ENCODE results near the gene DSTYK.
A peak's percentile ranks its signal among the peaks of the same experiment; 100 is the strongest.

The DSTYK gene

DNA sequence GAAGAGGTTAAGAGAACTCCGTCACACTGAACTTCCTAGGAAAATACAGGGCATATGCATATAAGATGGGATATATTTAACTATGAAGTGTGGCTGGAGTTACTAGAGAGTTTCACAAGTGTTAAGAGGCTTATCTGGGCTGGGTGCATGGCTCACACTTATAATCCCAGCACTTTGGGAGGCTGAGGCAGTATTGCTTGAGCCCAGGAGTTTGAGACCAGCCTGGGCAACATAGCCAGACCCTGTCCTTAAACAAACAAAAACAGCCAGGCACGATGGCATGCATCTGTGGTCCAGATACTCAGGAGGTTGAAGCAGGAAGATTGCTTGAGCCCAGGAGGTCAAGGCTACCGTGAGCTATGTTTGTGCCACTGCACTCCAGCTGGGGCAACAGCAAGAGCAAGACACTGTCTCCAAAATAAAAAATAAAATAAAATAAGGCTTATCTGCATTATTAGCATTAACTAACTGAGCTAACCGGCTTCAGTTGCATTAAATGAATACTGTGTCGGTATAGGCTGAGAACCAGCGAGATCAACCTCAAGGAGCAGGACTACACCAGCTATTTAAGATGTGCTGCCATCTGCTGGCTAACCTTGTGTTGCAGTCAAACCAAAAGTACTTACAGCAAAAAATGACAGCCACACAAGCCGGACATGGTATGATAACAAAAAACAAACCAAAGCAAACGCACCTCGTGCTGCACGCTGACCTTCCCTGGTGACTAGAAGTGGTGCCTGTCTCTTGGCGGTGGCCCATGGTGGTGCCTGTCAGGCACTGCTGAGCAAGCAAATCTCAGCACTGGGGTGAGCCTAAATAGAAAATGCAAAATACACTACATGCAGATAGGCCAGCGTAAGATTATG lies 70.0 kb downstream of the DSTYK start:
- Histone ChIP-seq H4K20me1 (ENCODE audit: insufficient read depth, low read length, poor library complexity, severe bottlenecking) (no peaks in the 10 kb centered on the region), H2AFZ (ENCODE audit: low read length) (no peak overlapping the region), H3K9me3 (ENCODE audit: insufficient read depth, low read depth, low read length) (no peaks in the 10 kb centered on the region), H3K9ac (ENCODE audit: low read depth, low read length, poor library complexity, severe bottlenecking) (no peak overlapping the region), H3K4me1 (ENCODE audit: insufficient read depth, low read length, poor library complexity, severe bottlenecking) (no peaks in the 10 kb centered on the region), H3K79me2 (ENCODE audit: insufficient read depth, low read length) (no peaks in the 10 kb centered on the region), H3K36me3 (ENCODE audit: insufficient read depth, low read length) (no peaks in the 10 kb centered on the region), H3K9me2 (replicated peaks; ENCODE audit: low read depth, low read length) (no peaks in the 10 kb centered on the region), H3K4me3 (ENCODE audit: low read length, poor library complexity, severe bottlenecking) (no peak overlapping the region), H3F3A (ENCODE audit: low read depth) (no peaks in the 10 kb centered on the region), H3K27me3 (ENCODE audit: insufficient read depth, low read length, poor library complexity, severe bottlenecking) (no peaks in the 10 kb centered on the region), H3K4me2 (ENCODE audit: low read depth, low read length, poor library complexity, severe bottlenecking) (no peak overlapping the region)
- no peak for TF ChIP-seq EZH2phosphoT487 (IDR thresholded peaks at IDR 0.05; ENCODE audit: borderline replicate concordance)
- TF ChIP-seq, protein P1, sequence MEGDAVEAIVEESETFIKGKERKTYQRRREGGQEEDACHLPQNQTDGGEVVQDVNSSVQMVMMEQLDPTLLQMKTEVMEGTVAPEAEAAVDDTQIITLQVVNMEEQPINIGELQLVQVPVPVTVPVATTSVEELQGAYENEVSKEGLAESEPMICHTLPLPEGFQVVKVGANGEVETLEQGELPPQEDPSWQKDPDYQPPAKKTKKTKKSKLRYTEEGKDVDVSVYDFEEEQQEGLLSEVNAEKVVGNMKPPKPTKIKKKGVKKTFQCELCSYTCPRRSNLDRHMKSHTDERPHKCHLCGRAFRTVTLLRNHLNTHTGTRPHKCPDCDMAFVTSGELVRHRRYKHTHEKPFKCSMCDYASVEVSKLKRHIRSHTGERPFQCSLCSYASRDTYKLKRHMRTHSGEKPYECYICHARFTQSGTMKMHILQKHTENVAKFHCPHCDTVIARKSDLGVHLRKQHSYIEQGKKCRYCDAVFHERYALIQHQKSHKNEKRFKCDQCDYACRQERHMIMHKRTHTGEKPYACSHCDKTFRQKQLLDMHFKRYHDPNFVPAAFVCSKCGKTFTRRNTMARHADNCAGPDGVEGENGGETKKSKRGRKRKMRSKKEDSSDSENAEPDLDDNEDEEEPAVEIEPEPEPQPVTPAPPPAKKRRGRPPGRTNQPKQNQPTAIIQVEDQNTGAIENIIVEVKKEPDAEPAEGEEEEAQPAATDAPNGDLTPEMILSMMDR (conservative IDR thresholded peaks at IDR 0.05; ENCODE audit: low read length) = peak; percentile 82

GRCh38 chr1:205140113-205140512 lies 71.4 kb downstream of the DSTYK start:
- TF ChIP-seq, protein P1 (conservative IDR thresholded peaks at IDR 0.05; ENCODE audit: low read length) = no peak
- TF ChIP-seq EZH2phosphoT487 (IDR thresholded peaks at IDR 0.05; ENCODE audit: borderline replicate concordance) = no peak
- H3K27me3 ChIP-seq (ENCODE audit: insufficient read depth, low read length, poor library complexity, severe bottlenecking) = no peaks in the 10 kb centered on the region
- no peak overlapping the region for H3K9ac ChIP-seq (ENCODE audit: low read depth, low read length, poor library complexity, severe bottlenecking)
- H2AFZ ChIP-seq (ENCODE audit: low read length) = no peak overlapping the region
- H4K20me1 ChIP-seq (ENCODE audit: insufficient read depth, low read length, poor library complexity, severe bottlenecking) = no peaks in the 10 kb centered on the region
- no peaks in the 10 kb centered on the region for H3K4me1 ChIP-seq (ENCODE audit: insufficient read depth, low read length, poor library complexity, severe bottlenecking)
- H3K9me3 ChIP-seq (ENCODE audit: insufficient read depth, low read depth, low read length) = no peaks in the 10 kb centered on the region
- no peaks in the 10 kb centered on the region for H3F3A ChIP-seq (ENCODE audit: low read depth)
- no peak overlapping the region for H3K4me2 ChIP-seq (ENCODE audit: low read depth, low read length, poor library complexity, severe bottlenecking)
- H3K4me3 ChIP-seq (ENCODE audit: low read length, poor library complexity, severe bottlenecking) = no peak overlapping the region
- no peaks in the 10 kb centered on the region for H3K79me2 ChIP-seq (ENCODE audit: insufficient read depth, low read length)
- no peaks in the 10 kb centered on the region for H3K36me3 ChIP-seq (ENCODE audit: insufficient read depth, low read length)
- no peaks in the 10 kb centered on the region for H3K9me2 ChIP-seq (replicated peaks; ENCODE audit: low read depth, low read length)

DNA sequence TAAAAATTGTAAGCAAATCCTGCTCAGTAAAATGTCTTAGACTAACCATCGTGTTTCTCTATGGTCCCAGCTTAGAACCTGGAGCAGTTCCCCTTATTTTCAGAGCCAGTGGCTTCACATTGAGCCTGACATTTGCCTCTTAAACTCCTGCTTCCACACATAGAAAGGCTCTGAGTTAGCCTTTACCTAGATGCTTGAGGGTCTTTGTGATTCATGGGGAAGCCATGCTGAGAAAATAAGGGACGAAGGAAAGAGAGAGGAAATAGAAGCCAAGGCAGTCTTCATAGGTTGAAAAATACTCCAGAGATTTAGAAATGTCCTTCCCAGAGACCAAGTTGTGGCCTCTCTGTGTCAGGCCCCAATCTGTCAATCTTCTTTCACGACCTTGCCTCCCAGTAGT lies 73.6 kb downstream of the DSTYK start:
- no peaks in the 10 kb centered on the region for H3K79me2 ChIP-seq (ENCODE audit: insufficient read depth, low read length)
- TF ChIP-seq, protein P1 (conservative IDR thresholded peaks at IDR 0.05; ENCODE audit: low read length) = no peak
- no peak for TF ChIP-seq EZH2phosphoT487 (IDR thresholded peaks at IDR 0.05; ENCODE audit: borderline replicate concordance)
- no peak overlapping the region for H3K4me2 ChIP-seq (ENCODE audit: low read depth, low read length, poor library complexity, severe bottlenecking)
- no peak overlapping the region for H3K9ac ChIP-seq (ENCODE audit: low read depth, low read length, poor library complexity, severe bottlenecking)
- no peaks in the 10 kb centered on the region for H3F3A ChIP-seq (ENCODE audit: low read depth)
- no peaks in the 10 kb centered on the region for H3K9me2 ChIP-seq (replicated peaks; ENCODE audit: low read depth, low read length)
- H3K9me3 ChIP-seq (ENCODE audit: insufficient read depth, low read depth, low read length) = no peaks in the 10 kb centered on the region
- no peaks in the 10 kb centered on the region for H3K36me3 ChIP-seq (ENCODE audit: insufficient read depth, low read length)
- H3K27me3 ChIP-seq (ENCODE audit: insufficient read depth, low read length, poor library complexity, severe bottlenecking) = no peaks in the 10 kb centered on the region
- H3K4me3 ChIP-seq (ENCODE audit: low read length, poor library complexity, severe bottlenecking) = no peak overlapping the region
- H3K4me1 ChIP-seq (ENCODE audit: insufficient read depth, low read length, poor library complexity, severe bottlenecking) = no peaks in the 10 kb centered on the region
- H4K20me1 ChIP-seq (ENCODE audit: insufficient read depth, low read length, poor library complexity, severe bottlenecking) = no peaks in the 10 kb centered on the region
- no peak overlapping the region for H2AFZ ChIP-seq (ENCODE audit: low read length)
